MCF 10A (cell line): ENCODE data around the gene PCDHGA11. TPM values are rescaled to one million over a fixed set of nuclear protein-coding genes. Genes with fewer than 3 reads are reported as not detected.

Source experiments
- BruUV-seq: library from RNA; stranded (reverse); fragments of 400-500 nt; replicated peaks from 2 replicates; lab custom pipeline; 2021; lab: Mats Ljungman, UMichigan
- CTCF ChIA-PET: fragments of 300-600 bp; sonication (Branson Sonifier 250); formaldehyde crosslinking; extraction: SDS; loops from one replicate; lab custom pipeline; 2021; ENCODE audit warnings: antibody characterized with exemption, inconsistent platforms; lab: Yijun Ruan, JAX
- POLR2A ChIA-PET: fragments of 300-600, 350-650 bp; sonication (Branson Sonifier 250); formaldehyde crosslinking; extraction: SDS; loops from one replicate; lab custom pipeline; 2020; ENCODE audit warnings: antibody characterized with exemption, inconsistent platforms; lab: Yijun Ruan, JAX
- DNase-seq: peaks from one replicate; pipeline ENCODE4 v3.0.0-alpha.2; 2018; ENCODE audit not compliant: unreplicated experiment
- H3K27ac Mint-ChIP-seq: one replicate; pipeline ENCODE4 v1.8.0; 2022; ENCODE audit warnings: mild to moderate bottlenecking, low read depth, mixed read lengths; ENCODE audit not compliant: unreplicated experiment
- H3K27me3 Mint-ChIP-seq: one replicate; pipeline ENCODE4 v1.8.0; 2022; ENCODE audit warnings: mixed read lengths; ENCODE audit not compliant: insufficient read depth, unreplicated experiment
- H3K36me3 Mint-ChIP-seq: one replicate; pipeline ENCODE4 v1.8.0; 2022; ENCODE audit warnings: mild to moderate bottlenecking, moderate library complexity, mixed read lengths; ENCODE audit not compliant: insufficient read depth, unreplicated experiment
- H3K4me1 Mint-ChIP-seq: one replicate; pipeline ENCODE4 v1.8.0; 2022; ENCODE audit warnings: mixed read lengths; ENCODE audit not compliant: insufficient read depth, unreplicated experiment
- H3K4me3 Mint-ChIP-seq: one replicate; pipeline ENCODE4 v1.8.0; 2022; ENCODE audit warnings: mild to moderate bottlenecking, moderate library complexity, mixed read lengths; ENCODE audit not compliant: unreplicated experiment
- H3K9me3 Mint-ChIP-seq: one replicate; pipeline ENCODE4 v1.8.0; 2022; ENCODE audit warnings: mixed read lengths; ENCODE audit not compliant: unreplicated experiment
- CTCF ChIP-seq: fragments of 200-600 bp; IDR thresholded peaks from one replicate; pipeline ENCODE4 v1.8.0; 2022; ENCODE audit warnings: antibody characterized with exemption, mild to moderate bottlenecking; ENCODE audit not compliant: unreplicated experiment
- intact Hi-C: fragments of 100-400 bp; cut with micrococcal nuclease; formaldehyde crosslinking; loops from 2 replicates; pipeline ENCODE4 v1.14.1; 2022
- total RNA-seq: library from RNA; stranded (reverse); gene quantifications from 2 replicates; pipeline ENCODE4 v1.2.3, GENCODE V29; 2022

PCDHGA11 gene
- total RNA-seq, 1 experiment from 2014 or later: 0.30 TPM

- no peak overlapping the region for H3K4me3 Mint-ChIP-seq
- H3K36me3 Mint-ChIP-seq: peaks cover 5% of the 10 kb centered on the region
- H3K9me3 Mint-ChIP-seq: peaks cover 36% of the 10 kb centered on the region
- CTCF ChIA-PET: interaction anchor here (0.6 to 3.7 kb wide), 5 partner anchors 56 to 167 kb away, joined by 3 to 32 read pairs (median 3); no protein-coding TSS in a partner anchor
- POLR2A ChIA-PET: no interaction called here
- TF ChIP-seq CTCF: no peak
- no peak for DNase-seq
- H3K27me3 Mint-ChIP-seq: no peaks in the 10 kb centered on the region
- H3K4me1 Mint-ChIP-seq: no peaks in the 10 kb centered on the region
- BruUV-seq: no TSS peak
- no peak overlapping the region for H3K27ac Mint-ChIP-seq
- intact Hi-C loops: no loop called here
Observed at GRCh38 chr5:141398608-141399007, 22.2 kb upstream of the PCDHGA11 start.

- Mint-ChIP-seq H3K36me3 (peaks cover 5% of the 10 kb centered on the region), H3K4me3 (no peak overlapping the region), H3K27ac (no peak overlapping the region), H3K27me3 (no peaks in the 10 kb centered on the region), H3K9me3 (peaks cover 28% of the 10 kb centered on the region), H3K4me1 (no peaks in the 10 kb centered on the region)
- ChIA-PET CTCF (interaction anchor here (0.7 to 2.2 kb wide), 6 partner anchors 14 to 164 kb away, joined by 3 to 8 read pairs (median 3); partner anchors contain the start of genes PCDHGA10 and PCDHGA7), POLR2A (interaction anchor here (1.1 kb wide), 1 partner anchor 158 kb away, joined by 3 read pairs; no protein-coding TSS in a partner anchor)
- no TSS peak for BruUV-seq
- TF ChIP-seq CTCF: no peak
- intact Hi-C loops: no loop called here
- DNase-seq: no peak
Observed at GRCh38 chr5:141399555-141400258, 21.1 kb upstream of the PCDHGA11 start.

GRCh38 chr5:141402553-141403243, 18.2 kb upstream of the PCDHGA11 start, which contains the start of gene PCDHGA9:
PCDHGA9 (plus strand) TSS chr5:141402778; CDS start chr5:141402953, 175 bp downstream.
- ChIA-PET CTCF (interaction anchor here (0.6 to 1.1 kb wide), 5 partner anchors 31 to 211 kb away, joined by 3 to 7 read pairs (median 3); no protein-coding TSS in a partner anchor), POLR2A (interaction anchor here (1.1 kb wide), 1 partner anchor 122 kb away, joined by 3 read pairs; no protein-coding TSS in a partner anchor)
- BruUV-seq: no TSS peak
- no peak within 1 kb of the TSS for H3K27ac Mint-ChIP-seq
- DNase-seq: peak; percentile 43
- no peaks in the 10 kb centered on the region for H3K27me3 Mint-ChIP-seq
- H3K4me3 Mint-ChIP-seq: no peak within 1 kb of the TSS
- peaks cover 31% of the 10 kb centered on the region for H3K9me3 Mint-ChIP-seq
- H3K36me3 Mint-ChIP-seq: peaks cover 5% of the 10 kb centered on the region
- intact Hi-C loops: no loop called here
- no peak for TF ChIP-seq CTCF
- H3K4me1 Mint-ChIP-seq: no peaks in the 10 kb centered on the region

GRCh38 chr5:141403387-141403786, 17.5 kb upstream of the PCDHGA11 start:
- Mint-ChIP-seq H3K4me3 (no peak overlapping the region), H3K9me3 (peaks cover 35% of the 10 kb centered on the region), H3K4me1 (no peaks in the 10 kb centered on the region), H3K36me3 (peaks cover 5% of the 10 kb centered on the region), H3K27me3 (no peaks in the 10 kb centered on the region), H3K27ac (no peak overlapping the region)
- CTCF ChIA-PET: interaction anchor here (0.6 to 1.1 kb wide), 6 partner anchors 11 to 212 kb away, joined by 3 to 7 read pairs (median 4); no protein-coding TSS in a partner anchor
- no TSS peak for BruUV-seq
- POLR2A ChIA-PET: interaction anchor here (1.1 kb wide), 1 partner anchor 121 kb away, joined by 3 read pairs; no protein-coding TSS in a partner anchor
- DNase-seq: no peak
- TF ChIP-seq CTCF: no peak
- intact Hi-C loops: no loop called here
